Stimulated activated naive CD4-positive, alpha-beta T cell treated with Interleukin-2 at 50 U/mL for 16 hours (primary cell): ENCODE measurements around the gene HEATR5B.
"Not testable (repeated sequence)": the region's sequence is repeated elsewhere in the genome, so short reads cannot be mapped to it uniquely, and the experiment has no call there.

ENCODE experiments used
- DNase-seq: peaks from one replicate; lab custom pipeline; 2025; lab: John Stamatoyannopoulos, UW

HEATR5B gene

GRCh38 chr2:36941867-36942266, 142.3 kb downstream of the HEATR5B start:
- no peak for DNase-seq

- DNase-seq: not testable (repeated sequence)
Observed at GRCh38 chr2:36936526-36936925, 147.6 kb downstream of the HEATR5B start.

- DNase-seq: not testable (repeated sequence)
Observed at GRCh38 chr2:36931688-36932087, 152.5 kb downstream of the HEATR5B start.
